Activated CD8-positive, alpha-beta memory T cell treated with anti-CD3 and anti-CD28 coated beads, Interleukin-2, amount 50 U/mL, for 1 hour (primary cell): ENCODE results near the gene LIAS.

Experiments
- DNase-seq: peaks from one replicate; pipeline ENCODE4 v3.0.0-alpha.2; 2020; ENCODE audit errors: extremely low read depth

LIAS gene

DNA sequence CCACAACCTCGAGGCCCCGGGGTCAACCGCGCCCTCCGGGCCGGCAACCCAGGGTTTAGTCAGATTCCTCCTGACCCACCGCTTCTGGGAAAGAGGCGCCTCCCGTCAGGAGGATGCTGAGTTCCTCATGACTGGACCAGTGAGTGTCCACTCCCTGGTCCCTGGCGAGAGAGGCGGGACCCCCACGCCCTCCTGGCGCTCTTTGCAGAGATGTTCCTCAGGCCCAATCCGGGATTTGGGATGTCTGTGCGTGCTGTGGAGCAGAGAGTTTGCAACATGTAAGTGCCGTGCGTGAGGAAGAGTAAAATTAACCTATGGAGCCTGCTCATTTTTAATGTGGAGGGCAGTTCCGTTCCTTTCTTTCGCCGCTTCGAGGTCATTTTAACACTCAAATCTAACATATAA, 69.2 kb downstream of the LIAS start:
- DNase-seq = no peak
